Vagina (tissue), 2 donors: ENCODE measurements around the gene THADA.
A peak's percentile ranks its signal among the peaks of the same experiment; 100 is the strongest.

ENCODE experiments used
- POLR2A ChIP-seq, 2 donors: fragments of 450-650 bp; IDR thresholded peaks; one replicate each; pipeline ENCODE4 v1.6.1; 2017; ENCODE audit warnings: antibody characterized with exemption in 2 of 2, mild to moderate bottlenecking in 2 of 2, moderate library complexity in 2 of 2
- POLR2AphosphoS5 ChIP-seq, 2 donors: sonication (generic); formaldehyde crosslinking; IDR thresholded peaks; one replicate each; pipeline ENCODE4 v1.9.0; 2017; ENCODE audit warnings: antibody characterized with exemption in 2 of 2, mild to moderate bottlenecking in 2 of 2, low read depth in 1 of 2; ENCODE audit not compliant: insufficient read depth in 1 of 2
- TF ChIP-seq, protein P1 (sequence below), 3 experiments: fragments of 450-650 bp in 2 of 3; fragments of 200-600 bp in 1 of 3; sonication (generic) in 1 of 3; IDR thresholded peaks; one replicate each; pipeline ENCODE4 v1.5.1; 2017 to 2019; ENCODE audit warnings: antibody characterized with exemption in 3 of 3, mild to moderate bottlenecking in 2 of 3, moderate library complexity in 2 of 3

DNA sequence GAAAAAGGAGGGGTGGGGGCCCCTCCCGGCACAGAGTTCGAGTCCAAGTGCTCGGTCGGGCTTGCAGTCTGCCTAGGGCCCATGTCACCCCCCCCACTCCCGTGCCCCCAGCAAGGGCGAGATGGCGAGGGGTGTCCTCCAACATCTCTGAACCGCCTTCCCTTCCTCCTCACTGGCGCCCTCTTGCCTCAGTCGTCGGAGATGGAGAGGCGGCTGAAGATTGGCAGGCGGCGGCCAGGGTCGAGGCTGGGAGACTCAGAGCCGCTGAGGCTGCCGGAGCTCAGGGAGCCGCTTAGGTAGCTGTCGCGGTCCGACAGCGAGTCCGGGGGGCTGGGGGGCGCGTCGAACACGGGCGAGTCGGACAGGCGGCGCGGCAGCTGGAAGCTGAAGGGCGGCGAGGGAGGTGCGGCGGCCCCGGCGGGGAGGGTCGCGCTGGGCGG is 371.7 kb downstream of the THADA start:
- TF ChIP-seq, protein P1, sequence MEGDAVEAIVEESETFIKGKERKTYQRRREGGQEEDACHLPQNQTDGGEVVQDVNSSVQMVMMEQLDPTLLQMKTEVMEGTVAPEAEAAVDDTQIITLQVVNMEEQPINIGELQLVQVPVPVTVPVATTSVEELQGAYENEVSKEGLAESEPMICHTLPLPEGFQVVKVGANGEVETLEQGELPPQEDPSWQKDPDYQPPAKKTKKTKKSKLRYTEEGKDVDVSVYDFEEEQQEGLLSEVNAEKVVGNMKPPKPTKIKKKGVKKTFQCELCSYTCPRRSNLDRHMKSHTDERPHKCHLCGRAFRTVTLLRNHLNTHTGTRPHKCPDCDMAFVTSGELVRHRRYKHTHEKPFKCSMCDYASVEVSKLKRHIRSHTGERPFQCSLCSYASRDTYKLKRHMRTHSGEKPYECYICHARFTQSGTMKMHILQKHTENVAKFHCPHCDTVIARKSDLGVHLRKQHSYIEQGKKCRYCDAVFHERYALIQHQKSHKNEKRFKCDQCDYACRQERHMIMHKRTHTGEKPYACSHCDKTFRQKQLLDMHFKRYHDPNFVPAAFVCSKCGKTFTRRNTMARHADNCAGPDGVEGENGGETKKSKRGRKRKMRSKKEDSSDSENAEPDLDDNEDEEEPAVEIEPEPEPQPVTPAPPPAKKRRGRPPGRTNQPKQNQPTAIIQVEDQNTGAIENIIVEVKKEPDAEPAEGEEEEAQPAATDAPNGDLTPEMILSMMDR (IDR thresholded peaks at IDR 0.05) = no peak
- TF ChIP-seq POLR2A (IDR thresholded peaks at IDR 0.05) = peak in 1 of 2 donors; percentile 11
- TF ChIP-seq POLR2AphosphoS5 (IDR thresholded peaks at IDR 0.05; ENCODE audit: insufficient read depth in 1 of 2, low read depth in 1 of 2) = peak in 1 of 2 donors; percentile 86
